ENCODE measurements around the gene CNIH1. TPM values are rescaled to one million over a fixed set of nuclear protein-coding genes. Genes with fewer than 3 reads are reported as not detected.
A peak's percentile ranks its signal among the peaks of the same experiment; 100 is the strongest.

The CNIH1 gene
- total RNA-seq, 1 donor from 2014 or later, result 105 TPM

DNA sequence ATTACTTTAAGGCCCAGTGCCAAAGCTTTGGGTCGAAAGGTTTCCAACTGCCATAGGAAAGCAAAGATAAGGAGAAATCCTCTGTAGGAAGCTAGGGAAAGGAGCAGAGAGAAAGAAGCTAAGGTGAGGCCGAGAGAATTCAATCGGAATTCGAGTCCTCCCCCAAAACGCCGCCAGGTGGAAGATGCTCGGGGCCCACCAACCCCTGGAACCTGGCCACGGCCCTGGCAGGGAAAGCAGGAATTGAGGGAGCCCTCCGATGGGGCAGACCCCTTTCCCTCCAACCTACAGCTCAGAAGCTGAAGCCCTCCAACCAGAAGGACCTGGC, 47.1 kb upstream of the CNIH1 start:
- DNase-seq (ENCODE audit: low read depth), result no peak
- peak overlapping the region; percentile 68 for H3K4me3 ChIP-seq (ENCODE audit: low read depth, low read length)
- TF ChIP-seq, protein P1, sequence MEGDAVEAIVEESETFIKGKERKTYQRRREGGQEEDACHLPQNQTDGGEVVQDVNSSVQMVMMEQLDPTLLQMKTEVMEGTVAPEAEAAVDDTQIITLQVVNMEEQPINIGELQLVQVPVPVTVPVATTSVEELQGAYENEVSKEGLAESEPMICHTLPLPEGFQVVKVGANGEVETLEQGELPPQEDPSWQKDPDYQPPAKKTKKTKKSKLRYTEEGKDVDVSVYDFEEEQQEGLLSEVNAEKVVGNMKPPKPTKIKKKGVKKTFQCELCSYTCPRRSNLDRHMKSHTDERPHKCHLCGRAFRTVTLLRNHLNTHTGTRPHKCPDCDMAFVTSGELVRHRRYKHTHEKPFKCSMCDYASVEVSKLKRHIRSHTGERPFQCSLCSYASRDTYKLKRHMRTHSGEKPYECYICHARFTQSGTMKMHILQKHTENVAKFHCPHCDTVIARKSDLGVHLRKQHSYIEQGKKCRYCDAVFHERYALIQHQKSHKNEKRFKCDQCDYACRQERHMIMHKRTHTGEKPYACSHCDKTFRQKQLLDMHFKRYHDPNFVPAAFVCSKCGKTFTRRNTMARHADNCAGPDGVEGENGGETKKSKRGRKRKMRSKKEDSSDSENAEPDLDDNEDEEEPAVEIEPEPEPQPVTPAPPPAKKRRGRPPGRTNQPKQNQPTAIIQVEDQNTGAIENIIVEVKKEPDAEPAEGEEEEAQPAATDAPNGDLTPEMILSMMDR (IDR thresholded peaks at IDR 0.05; ENCODE audit: insufficient read depth, low read length, poor library complexity, severe bottlenecking), result peak; percentile 24
- no peaks in the 10 kb centered on the region for H3K27me3 ChIP-seq (ENCODE audit: control insufficient read depth, insufficient read depth, low read length)
- H3K36me3 ChIP-seq (ENCODE audit: control insufficient read depth, insufficient read depth, low read length), result no peaks in the 10 kb centered on the region

DNA sequence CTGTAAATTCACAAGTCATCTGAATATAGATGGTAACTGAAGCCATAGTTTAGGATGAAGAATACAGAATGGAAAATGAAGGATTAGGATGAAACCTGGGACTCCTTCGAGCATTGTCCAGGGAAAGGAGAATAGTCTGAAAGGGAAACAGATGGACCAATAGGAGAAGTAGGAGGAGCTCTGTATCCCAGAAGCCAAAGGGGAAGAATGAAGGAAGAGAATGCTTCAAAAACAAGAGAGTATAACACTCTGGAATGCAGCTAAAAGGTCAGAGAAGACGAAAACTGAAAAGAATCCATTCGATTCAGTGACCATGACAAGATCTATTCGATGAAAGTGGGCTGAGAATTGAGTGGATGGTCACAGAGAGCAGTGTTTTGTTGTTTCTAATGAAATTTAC, 46.6 kb upstream of the CNIH1 start:
- TF ChIP-seq, protein P1 (IDR thresholded peaks at IDR 0.05; ENCODE audit: insufficient read depth, low read length, poor library complexity, severe bottlenecking), result no peak
- Histone ChIP-seq H3K4me3 (ENCODE audit: low read depth, low read length) (peak overlapping the region; percentile 68), H3K36me3 (ENCODE audit: control insufficient read depth, insufficient read depth, low read length) (no peaks in the 10 kb centered on the region), H3K27me3 (ENCODE audit: control insufficient read depth, insufficient read depth, low read length) (no peaks in the 10 kb centered on the region)
- DNase-seq (ENCODE audit: low read depth), result no peak

GRCh38 chr14:54486685-54487084, 45.5 kb upstream of the CNIH1 start:
- Histone ChIP-seq H3K27me3 (ENCODE audit: control insufficient read depth, insufficient read depth, low read length) (no peaks in the 10 kb centered on the region), H3K4me3 (ENCODE audit: low read depth, low read length) (no peak overlapping the region), H3K36me3 (ENCODE audit: control insufficient read depth, insufficient read depth, low read length) (no peaks in the 10 kb centered on the region)
- TF ChIP-seq, protein P1 (IDR thresholded peaks at IDR 0.05; ENCODE audit: insufficient read depth, low read length, poor library complexity, severe bottlenecking), result no peak
- no peak for DNase-seq (ENCODE audit: low read depth)

DNA sequence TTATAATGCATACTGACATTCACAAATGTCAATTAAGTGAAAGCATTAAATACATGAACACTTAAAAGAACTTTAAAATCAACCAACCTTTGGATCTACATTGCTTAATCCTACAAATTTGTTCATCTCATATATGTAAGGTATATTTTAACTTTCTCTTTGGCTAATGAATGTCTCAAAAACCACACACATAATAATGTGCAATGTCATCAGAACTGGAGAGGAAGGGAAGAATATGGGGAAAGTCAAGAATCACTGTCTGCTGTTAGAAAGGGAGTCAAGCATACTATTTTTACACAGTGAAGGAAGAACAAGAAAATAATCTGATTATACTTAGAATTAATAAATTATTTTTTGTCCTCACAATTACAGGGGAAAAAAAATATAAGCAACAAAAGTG, 42.7 kb upstream of the CNIH1 start:
- TF ChIP-seq, protein P1 (IDR thresholded peaks at IDR 0.05; ENCODE audit: insufficient read depth, low read length, poor library complexity, severe bottlenecking), result no peak
- no peaks in the 10 kb centered on the region for H3K27me3 ChIP-seq (ENCODE audit: control insufficient read depth, insufficient read depth, low read length)
- DNase-seq (ENCODE audit: low read depth), result no peak
- H3K36me3 ChIP-seq (ENCODE audit: control insufficient read depth, insufficient read depth, low read length), result no peaks in the 10 kb centered on the region
- H3K4me3 ChIP-seq (ENCODE audit: low read depth, low read length), result no peak overlapping the region

DNA sequence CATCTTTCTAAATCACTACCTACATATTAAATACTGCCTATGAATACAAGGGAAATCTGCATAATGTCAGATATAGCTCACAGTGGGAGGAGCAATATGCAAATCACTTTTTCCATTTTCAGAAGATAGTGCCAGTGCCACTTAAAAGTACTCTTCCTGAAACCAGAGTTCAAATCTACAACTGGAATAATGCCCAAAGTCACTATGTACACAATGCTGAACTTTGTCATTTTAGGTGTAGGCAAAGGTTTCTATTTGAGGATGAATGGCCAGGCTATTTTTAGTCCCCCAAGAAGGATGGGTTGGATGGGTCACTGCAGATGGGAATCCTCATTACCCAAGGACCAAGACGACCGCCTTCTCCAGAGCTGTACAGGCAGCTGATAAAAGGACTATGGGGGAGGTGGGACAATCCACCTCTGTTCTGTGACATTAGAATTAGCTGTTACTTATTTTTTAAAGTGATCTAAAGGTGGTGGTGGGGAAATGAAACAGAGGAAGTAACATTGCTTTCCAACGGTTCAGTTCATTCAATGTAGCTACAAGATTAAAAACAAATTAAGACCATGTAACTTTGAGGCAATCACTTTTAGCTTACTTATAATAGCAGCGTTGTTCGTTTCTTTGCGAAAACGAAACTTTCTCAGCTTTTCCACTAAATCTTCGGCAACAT, 42.0 kb upstream of the CNIH1 start:
- no peaks in the 10 kb centered on the region for H3K27me3 ChIP-seq (ENCODE audit: control insufficient read depth, insufficient read depth, low read length)
- no peak overlapping the region for H3K4me3 ChIP-seq (ENCODE audit: low read depth, low read length)
- no peaks in the 10 kb centered on the region for H3K36me3 ChIP-seq (ENCODE audit: control insufficient read depth, insufficient read depth, low read length)
- TF ChIP-seq, protein P1 (IDR thresholded peaks at IDR 0.05; ENCODE audit: insufficient read depth, low read length, poor library complexity, severe bottlenecking), result no peak
- no peak for DNase-seq (ENCODE audit: low read depth)

GRCh38 chr14:54481695-54482094, 40.5 kb upstream of the CNIH1 start:
- DNase-seq (ENCODE audit: low read depth), result no peak
- H3K36me3 ChIP-seq (ENCODE audit: control insufficient read depth, insufficient read depth, low read length), result no peaks in the 10 kb centered on the region
- TF ChIP-seq, protein P1 (IDR thresholded peaks at IDR 0.05; ENCODE audit: insufficient read depth, low read length, poor library complexity, severe bottlenecking), result no peak
- H3K4me3 ChIP-seq (ENCODE audit: low read depth, low read length), result no peak overlapping the region
- no peaks in the 10 kb centered on the region for H3K27me3 ChIP-seq (ENCODE audit: control insufficient read depth, insufficient read depth, low read length)

Data from kidney epithelial cell (primary cell).